Embryonic facial prominence (tissue), 1 donor: ENCODE data around the gene COL21A1.

Source experiments
- DNase-seq: peaks from one replicate; pipeline ENCODE4 v3.0.0-alpha.2; 2016; ENCODE audit errors: extremely low spot score

Gene COL21A1

GRCh38 chr6:56009636-56010035, 237.7 kb downstream of the COL21A1 start:
- no peak for DNase-seq
